GM18508 (cell line): ENCODE data around the gene AKAP13.
A peak's percentile ranks its signal among the peaks of the same experiment; 100 is the strongest.
"Not testable (repeated sequence)": the region's sequence is repeated elsewhere in the genome, so short reads cannot be mapped to it uniquely, and the experiment has no call there.

Source experiments
- ATAC-seq: cut with Tn5 transposase; IDR thresholded peaks from one replicate; pipeline ENCODE4 v1.9.1; 2021; ENCODE audit warnings: moderate number of reproducible peaks; ENCODE audit not compliant: insufficient read depth, unreplicated experiment

AKAP13 gene

GRCh38 chr15:85792102-85792731 lies 411.8 kb downstream of the AKAP13 start:
- ATAC-seq: no peak

GRCh38 chr15:85792912-85793590 lies 412.6 kb downstream of the AKAP13 start:
- ATAC-seq: no peak

GRCh38 chr15:85793641-85794597 lies 413.5 kb downstream of the AKAP13 start:
- peak; percentile 27 for ATAC-seq

GRCh38 chr15:85794598-85795336 lies 414.4 kb downstream of the AKAP13 start, which contains the start of gene KLHL25:
Gene KLHL25, minus strand, starts transcription at chr15:85794925. Its CDS starts 25,115 bp downstream, at chr15:85769810.
- peak; percentile 93 for ATAC-seq

- peak; percentile 11 for ATAC-seq
Observed at GRCh38 chr15:85795337-85796305, 415.2 kb downstream of the AKAP13 start.

- ATAC-seq: not testable (repeated sequence)
Observed at GRCh38 chr15:85796371-85796770, 416.0 kb downstream of the AKAP13 start.
